HG03108 (cell line): Measurements from ENCODE around the gene CGNL1.

Experiments
- ATAC-seq: cut with Tn5 transposase; IDR thresholded peaks from one replicate; pipeline ENCODE4 v1.9.1; 2021; ENCODE audit warnings: moderate library complexity; ENCODE audit not compliant: unreplicated experiment

The CGNL1 gene

DNA sequence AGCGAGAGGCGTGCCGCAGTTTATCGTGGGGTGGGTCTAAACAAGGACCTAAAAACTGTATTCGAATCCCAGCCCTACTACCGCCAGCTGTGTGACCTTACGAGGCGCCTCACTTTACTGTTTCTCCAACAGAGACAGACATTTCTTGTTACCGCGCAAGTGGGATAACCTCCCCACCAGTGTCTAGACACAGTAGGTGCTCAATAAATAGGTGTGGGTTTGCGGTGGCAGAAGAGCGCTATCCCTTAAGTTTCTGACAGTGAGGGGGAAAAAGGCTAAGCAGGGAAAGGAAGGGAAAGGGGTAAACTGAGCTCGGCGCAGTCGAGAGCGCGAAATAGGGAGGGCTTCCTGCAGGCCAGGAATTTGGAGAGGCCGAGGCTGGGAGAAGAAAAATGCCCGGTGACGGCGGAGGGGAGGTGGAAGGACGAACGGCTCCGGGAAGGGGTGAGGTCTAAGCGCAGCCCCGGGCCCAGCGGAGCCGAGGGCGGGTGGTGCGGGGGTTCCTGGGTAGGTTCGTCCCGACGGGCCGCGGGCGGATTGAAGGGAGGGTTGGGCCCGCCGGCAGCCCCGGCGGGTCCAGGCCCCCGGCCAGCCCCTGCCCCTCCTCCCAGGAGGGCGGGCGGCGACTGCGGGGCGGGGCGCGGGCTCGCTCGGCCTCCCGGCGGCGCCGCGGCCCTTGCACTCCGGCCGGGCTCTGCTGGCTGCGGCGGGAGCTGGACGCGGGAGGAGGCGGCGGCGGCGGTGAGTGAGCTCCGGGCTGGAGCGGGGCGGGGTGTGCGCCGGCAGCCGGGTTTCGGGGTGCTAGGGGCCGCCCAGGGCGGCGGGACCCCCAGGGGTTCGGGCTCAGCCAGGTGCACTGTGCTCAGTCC lies at the start of gene CGNL1:
Gene CGNL1, plus strand, starts transcription at position 679 of the 869 bp plus-strand sequence. CDS start 61,495 bp downstream, outside the sequence.
- ATAC-seq, result no peak

GRCh38 chr15:57327985-57328471 lies 48.3 kb upstream of the CGNL1 start:
- no peak for ATAC-seq

DNA sequence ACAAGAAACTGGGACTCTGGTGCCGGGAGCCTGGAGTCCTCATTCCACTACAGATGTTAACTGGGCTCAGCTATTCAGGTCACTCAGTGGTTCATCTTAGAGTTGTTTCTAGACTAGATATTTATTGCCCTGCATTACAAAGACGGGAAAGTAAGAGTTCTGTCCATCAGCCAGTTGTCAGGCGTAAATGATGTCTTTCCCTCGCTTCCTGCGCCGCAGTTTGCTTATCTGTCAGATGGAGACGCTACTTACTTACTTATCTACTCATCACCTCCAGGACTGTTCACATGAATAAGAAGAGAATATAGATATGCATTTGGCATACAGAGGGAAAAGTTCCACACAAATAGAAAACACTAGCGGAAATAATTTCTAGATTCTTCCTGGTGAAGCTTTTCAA lies 47.8 kb upstream of the CGNL1 start:
- ATAC-seq, result no peak

- ATAC-seq, result no peak
These were observed 47.4 kb upstream of the CGNL1 start for GRCh38 chr15:57328897-57329296.

DNA sequence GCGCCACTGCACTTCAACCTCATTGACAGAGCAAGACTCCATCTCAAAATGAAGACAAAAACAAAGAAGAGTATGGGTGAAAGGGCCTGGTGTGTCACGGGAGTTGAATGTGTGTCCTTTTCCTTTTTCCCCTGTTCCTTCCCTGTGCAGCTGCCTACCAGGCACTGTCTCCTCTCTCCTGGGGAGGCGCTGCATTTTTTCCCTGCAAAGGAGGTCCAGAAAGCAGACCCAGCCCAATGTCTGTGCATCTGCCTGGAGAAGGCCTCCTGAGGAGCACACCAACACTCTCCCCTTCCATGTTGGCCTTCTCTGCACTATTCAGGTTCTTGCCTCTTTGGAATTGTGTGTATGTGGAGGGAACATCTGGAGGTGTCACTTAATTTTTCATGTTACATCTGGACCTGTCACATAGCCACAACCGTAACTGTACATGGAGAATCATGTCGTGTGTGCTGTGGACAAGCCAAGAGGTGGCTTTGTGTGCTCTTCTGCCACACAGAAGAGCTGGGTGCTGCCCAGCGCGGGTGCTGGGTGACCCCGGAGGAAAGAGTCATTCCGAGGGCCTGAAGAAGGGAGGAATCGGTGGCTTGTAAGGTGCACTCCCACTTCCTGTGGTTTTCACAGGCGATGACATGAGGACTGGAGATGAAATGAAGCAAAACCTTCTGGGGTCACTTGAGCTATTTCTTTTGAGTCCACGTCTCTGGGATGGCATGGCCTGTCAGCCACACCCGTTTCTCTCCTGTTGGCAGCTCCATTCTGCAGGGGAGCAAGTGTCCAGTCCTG lies 46.5 kb upstream of the CGNL1 start:
- no peak for ATAC-seq

DNA sequence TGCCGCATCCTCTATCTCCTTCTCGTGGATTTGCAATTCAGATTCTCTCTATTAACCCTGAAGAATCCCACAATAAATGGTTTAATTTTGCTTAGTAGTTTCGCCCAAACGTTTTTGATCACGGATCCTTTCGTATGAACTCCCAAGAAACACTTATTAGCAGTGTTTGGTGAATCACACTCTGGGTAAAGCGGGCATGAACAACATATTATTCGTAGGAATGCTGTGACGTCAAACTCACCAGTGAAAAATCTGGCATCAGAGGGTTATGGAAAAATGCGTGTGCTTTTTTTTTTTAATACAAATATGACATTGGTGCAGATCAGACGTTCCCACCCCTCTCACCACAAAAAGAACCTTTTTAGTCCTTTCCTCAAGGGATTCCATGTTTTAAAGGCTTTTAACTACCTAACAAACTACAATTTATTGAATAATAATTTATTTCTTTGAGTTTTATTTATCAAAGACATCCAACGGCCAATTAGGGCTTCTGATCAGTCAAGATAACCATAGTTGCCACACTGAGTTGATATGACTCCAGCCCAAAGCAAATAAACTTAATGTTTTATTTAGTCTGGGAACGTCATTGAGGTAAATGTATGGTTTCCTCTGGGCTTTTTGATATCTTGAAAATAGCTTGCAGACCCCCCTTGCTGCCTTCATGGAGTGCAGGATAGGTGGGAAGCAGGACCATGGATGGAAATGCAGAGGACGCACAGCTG lies 45.5 kb upstream of the CGNL1 start:
- ATAC-seq, result no peak

DNA sequence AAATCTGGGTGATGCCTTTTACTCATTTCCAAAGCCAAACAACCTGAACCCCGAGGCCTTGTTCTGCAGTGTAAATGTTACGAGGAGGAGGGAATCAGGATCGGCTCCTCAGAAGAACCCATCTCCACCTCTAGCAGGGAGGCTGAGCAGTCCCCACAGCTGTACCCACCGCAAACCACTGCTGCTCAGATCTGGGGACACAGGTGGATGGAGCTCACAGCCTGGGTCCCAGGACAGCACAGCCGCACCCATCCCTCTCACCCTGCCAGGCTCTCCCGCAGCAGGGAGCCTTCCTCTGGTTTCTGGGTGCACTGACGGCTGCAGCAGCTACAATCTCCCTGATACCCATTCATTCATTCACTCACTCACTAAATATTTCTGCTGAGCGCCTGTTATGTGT lies 44.0 kb upstream of the CGNL1 start:
- no peak for ATAC-seq

DNA sequence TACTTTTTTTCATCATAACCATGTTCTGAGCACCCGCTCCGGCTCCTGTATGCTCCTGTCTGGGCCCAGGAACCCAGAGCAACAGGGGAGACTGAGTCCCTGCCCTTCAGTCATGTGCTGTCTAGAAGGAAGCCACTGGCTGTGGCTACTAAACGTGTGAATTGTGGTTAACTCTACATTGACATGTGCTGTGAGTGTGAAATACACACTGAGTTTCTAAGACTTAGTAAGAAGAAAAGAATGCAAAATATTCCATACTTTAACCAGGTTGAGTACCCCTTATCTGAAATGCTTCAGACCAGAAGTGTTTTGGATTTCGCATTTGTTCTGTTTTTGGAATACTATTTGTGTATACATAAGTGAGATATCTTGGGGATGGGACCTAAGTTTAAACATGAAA lies 42.8 kb upstream of the CGNL1 start:
- ATAC-seq, result no peak

DNA sequence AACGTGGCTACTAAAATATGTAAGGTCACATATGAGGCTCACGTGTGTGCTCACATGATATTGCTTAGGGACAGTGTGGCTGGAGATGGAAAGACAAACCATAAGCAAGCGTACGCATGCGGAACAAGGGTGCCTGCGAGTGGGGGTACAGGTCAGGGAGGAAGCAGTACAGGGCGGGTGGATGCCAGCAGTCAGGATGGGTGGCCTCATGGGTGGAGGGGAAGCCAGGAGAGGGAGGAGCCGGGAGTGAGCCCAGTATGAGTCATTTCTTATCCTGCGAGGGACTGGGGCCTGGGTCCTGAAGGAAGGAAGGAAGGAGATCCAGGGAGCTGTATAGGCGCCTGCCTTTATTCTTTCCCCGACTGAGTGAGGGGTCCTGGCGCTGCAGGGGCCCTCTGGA lies 42.0 kb upstream of the CGNL1 start:
- no peak for ATAC-seq

DNA sequence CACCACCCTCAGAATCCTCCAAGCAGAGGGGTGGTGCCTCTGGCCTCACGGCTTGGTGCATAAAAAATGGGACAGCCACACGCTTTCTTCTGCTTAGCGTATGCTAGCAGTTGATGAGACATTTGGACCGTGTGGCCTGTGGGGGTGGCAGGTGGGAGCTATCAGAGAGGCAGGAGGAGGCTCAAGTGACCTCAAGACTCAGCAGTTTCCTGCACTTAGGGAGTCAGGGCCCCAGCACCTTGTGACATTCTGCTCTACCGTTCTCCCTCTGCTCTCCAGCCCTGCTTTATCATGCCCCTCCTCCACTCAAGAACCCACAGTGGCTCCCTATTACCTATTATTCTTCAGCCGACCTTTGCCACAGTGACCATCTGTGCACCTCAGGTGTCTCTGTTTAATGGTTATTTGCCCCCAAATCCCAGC lies 41.0 kb upstream of the CGNL1 start:
- ATAC-seq, result no peak

- ATAC-seq, result no peak
These were observed 40.6 kb upstream of the CGNL1 start for GRCh38 chr15:57335719-57336118.

DNA sequence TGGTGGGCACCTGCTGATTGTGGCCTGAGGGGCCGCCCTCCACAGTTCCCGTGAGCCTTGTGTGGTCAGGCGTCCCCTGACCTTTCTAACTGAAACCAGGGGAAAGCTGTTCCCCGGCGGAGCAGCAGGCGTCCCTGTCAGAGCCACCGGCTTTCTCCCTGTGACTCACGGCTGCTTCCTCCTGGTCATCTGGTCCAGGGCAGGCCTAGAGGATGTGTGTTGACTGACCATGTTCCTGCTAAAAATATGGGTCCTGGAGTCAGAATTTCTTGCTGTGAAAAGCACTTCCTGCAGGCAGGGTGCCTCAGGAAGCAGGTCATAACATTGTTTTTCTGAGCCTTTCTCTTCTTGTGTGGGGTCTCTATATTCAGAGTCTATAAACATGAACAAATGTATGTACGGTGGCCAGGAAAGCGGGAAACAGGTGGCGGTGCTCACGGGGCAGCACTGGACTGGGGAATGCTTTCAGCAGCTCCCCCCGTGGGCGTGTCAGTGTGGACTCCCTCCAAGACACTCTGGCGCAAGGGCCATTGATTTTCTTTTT lies 38.4 kb upstream of the CGNL1 start:
- ATAC-seq, result no peak

DNA sequence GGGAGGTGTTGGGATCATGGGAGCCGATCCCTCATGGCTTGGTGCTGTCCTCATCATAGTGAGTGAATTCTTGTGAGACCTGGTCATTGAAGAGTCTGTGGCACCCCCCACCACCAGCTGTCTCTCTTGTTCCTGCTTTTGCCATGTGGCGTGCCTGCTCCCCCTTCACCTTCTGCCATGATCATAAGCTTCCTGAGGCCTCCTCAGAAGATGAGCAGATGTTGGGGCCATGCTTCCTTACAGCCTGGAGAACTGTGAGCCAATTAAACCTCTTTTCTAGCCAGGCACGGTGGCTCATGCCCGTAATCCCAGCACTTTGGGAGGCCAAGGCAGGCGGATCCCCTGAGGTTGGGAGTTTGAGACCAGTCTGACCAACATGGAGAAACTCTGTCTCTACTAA lies 37.0 kb upstream of the CGNL1 start:
- ATAC-seq, result no peak

- no peak for ATAC-seq
These were observed 35.5 kb upstream of the CGNL1 start for GRCh38 chr15:57340682-57341259.

DNA sequence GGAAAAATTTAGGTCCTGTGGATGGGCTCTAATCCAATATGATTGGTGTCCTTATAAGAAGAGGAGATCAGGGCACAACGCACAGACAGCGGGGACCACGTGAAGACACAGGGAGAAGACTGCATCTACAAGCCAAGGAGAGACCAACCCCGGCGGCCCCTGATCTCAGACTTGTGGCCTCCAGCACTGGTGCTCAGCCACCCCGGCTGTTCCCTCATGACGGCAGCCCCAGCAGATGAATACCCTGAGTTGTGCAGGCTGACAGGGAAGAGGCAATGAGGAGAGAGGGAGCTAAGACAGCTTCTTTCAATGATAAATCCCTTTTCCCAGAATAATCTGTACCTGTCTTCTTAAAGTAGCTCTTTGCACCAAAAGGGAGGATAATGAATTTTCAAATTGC lies 33.3 kb upstream of the CGNL1 start:
- ATAC-seq, result no peak

GRCh38 chr15:57343498-57343897 lies 32.8 kb upstream of the CGNL1 start:
- ATAC-seq, result no peak

GRCh38 chr15:57344282-57344681 lies 32.0 kb upstream of the CGNL1 start:
- ATAC-seq, result no peak

DNA sequence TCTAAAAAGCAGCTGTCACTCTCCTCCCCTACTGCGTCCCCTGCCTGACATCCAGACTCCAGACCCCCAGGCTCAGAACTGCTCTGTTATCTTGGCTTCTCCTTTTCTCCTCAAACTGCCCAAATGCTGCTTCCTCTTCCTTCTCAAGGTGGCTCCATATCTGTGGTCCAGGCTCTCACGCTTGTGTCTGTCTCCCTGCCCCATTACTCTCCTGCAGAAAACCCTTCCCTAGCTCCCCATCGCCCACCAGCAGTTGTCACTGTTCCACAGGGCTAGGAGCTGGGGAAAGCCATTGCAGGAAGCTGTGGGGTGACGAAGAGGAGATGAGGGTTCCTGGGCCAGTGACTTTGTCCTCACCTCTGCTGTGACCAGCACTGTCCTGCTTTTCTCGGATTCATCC lies 30.7 kb upstream of the CGNL1 start:
- no peak for ATAC-seq

GRCh38 chr15:57348081-57348480 lies 28.2 kb upstream of the CGNL1 start:
- no peak for ATAC-seq

DNA sequence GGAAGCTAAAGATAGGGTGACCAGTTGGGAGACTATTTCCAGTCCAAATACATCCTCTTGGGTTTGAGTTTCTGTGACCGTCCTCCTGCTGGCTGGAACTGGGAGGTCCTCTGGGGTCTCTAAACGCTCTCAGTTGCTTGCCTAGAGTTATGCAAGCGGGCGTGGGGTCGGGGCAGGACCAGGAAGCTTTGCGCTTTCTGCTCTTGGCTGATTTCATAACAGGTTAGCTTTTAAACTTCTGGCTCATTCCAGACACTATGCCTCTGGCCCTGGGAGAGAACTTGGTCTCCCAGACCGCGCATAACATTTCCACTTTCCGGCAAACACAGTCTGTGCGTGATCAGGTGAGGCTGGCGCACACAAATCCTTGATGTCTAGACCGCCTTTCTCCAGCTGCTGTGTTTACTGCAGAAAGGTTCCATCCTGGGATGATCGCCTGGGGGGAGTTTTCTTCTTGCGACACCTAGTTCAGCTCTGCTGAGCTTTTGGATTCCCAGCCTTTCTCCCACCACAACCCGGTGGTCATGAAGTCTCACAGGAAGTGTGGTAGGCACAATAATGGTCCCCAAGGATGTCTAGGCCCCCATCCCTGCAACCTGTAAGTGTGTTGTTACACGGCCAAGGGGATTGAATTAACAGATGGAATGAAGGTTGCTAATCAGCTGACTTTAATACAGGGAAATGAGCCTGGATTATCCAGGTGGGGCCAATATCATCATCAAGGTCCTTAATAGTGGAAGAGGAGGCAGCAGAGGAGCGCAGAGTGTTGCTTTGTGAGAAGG lies 23.6 kb upstream of the CGNL1 start:
- no peak for ATAC-seq
